ENCODE results near the gene ANKS1A.
"Not testable (repeated sequence)": the region's sequence is repeated elsewhere in the genome, so short reads cannot be mapped to it uniquely, and the experiment has no call there.

ANKS1A gene

GRCh38 chr6:34920097-34920496 is 31.0 kb downstream of the ANKS1A start:
- DNase-seq = no peak

- DNase-seq = no peak
Measured at GRCh38 chr6:34922177-34922663, 33.2 kb downstream of the ANKS1A start.

- DNase-seq = no peak
Measured at GRCh38 chr6:34924831-34925625, 36.0 kb downstream of the ANKS1A start.

- DNase-seq = no peak
Measured at GRCh38 chr6:34926655-34927054, 37.6 kb downstream of the ANKS1A start.

GRCh38 chr6:34928220-34928619 is 39.2 kb downstream of the ANKS1A start:
- no peak for DNase-seq

GRCh38 chr6:34928695-34929094 is 39.6 kb downstream of the ANKS1A start:
- no peak for DNase-seq

GRCh38 chr6:34929241-34929978 is 40.4 kb downstream of the ANKS1A start:
- DNase-seq = no peak

GRCh38 chr6:34930221-34930620 is 41.2 kb downstream of the ANKS1A start:
- no peak for DNase-seq

GRCh38 chr6:34932202-34932601 is 43.1 kb downstream of the ANKS1A start:
- not testable (repeated sequence) for DNase-seq

GRCh38 chr6:34934516-34934915 is 45.5 kb downstream of the ANKS1A start:
- DNase-seq = no peak

GRCh38 chr6:34938268-34938667 is 49.2 kb downstream of the ANKS1A start:
- no peak for DNase-seq

GRCh38 chr6:34940030-34940434 is 51.0 kb downstream of the ANKS1A start:
- no peak for DNase-seq

- DNase-seq = no peak
Measured at GRCh38 chr6:34941421-34941820, 52.4 kb downstream of the ANKS1A start.

GRCh38 chr6:34945317-34945716 is 56.3 kb downstream of the ANKS1A start:
- no peak for DNase-seq

GRCh38 chr6:34947561-34947960 is 58.5 kb downstream of the ANKS1A start:
- no peak for DNase-seq

GRCh38 chr6:34949636-34950035 is 60.6 kb downstream of the ANKS1A start:
- no peak for DNase-seq

GRCh38 chr6:34950849-34951248 is 61.8 kb downstream of the ANKS1A start:
- no peak for DNase-seq

GRCh38 chr6:34951731-34952130 is 62.7 kb downstream of the ANKS1A start:
- no peak for DNase-seq

- DNase-seq = no peak
Measured at GRCh38 chr6:34953061-34954025, 64.3 kb downstream of the ANKS1A start.

- DNase-seq = no peak
Measured at GRCh38 chr6:34955442-34955841, 66.4 kb downstream of the ANKS1A start.

- DNase-seq = no peak
Measured at GRCh38 chr6:34957231-34957783, 68.3 kb downstream of the ANKS1A start.

- no peak for DNase-seq
Measured at GRCh38 chr6:34958734-34959133, 69.7 kb downstream of the ANKS1A start.

- DNase-seq = no peak
Measured at GRCh38 chr6:34959224-34959623, 70.2 kb downstream of the ANKS1A start.

All from midbrain (tissue), 1 donor.